T-helper 2 cell treated with Interferon-gamma antibody and Interleukin-4, amounts not matched to agents 5 μg/mL and 100 μg/mL, for 36 hours (primary cell): ENCODE measurements around the gene RSPH4A.
A peak's percentile ranks its signal among the peaks of the same experiment; 100 is the strongest.
"Not testable (repeated sequence)": the region's sequence is repeated elsewhere in the genome, so short reads cannot be mapped to it uniquely, and the experiment has no call there.

Experiments
- DNase-seq: peaks from one replicate; pipeline ENCODE4 v3.0.0; 2021; ENCODE audit warnings: low spot score
- H3K27ac Mint-ChIP-seq: one replicate; pipeline ENCODE4 v1.8.0; 2021; ENCODE audit warnings: mild to moderate bottlenecking, mixed read lengths
- H3K27me3 Mint-ChIP-seq: one replicate; pipeline ENCODE4 v1.8.0; 2021; ENCODE audit warnings: low read depth, mixed read lengths
- H3K36me3 Mint-ChIP-seq: one replicate; pipeline ENCODE4 v1.8.0; 2021; ENCODE audit warnings: low read depth, mixed read lengths
- H3K4me1 Mint-ChIP-seq: one replicate; pipeline ENCODE4 v1.8.0; 2021; ENCODE audit warnings: low read depth, mixed read lengths
- H3K4me3 Mint-ChIP-seq: one replicate; pipeline ENCODE4 v1.8.0; 2022; ENCODE audit warnings: mild to moderate bottlenecking, moderate library complexity, mixed read lengths
- H3K9me3 Mint-ChIP-seq: one replicate; pipeline ENCODE4 v1.8.0; 2021; ENCODE audit warnings: mixed read lengths

The RSPH4A gene

GRCh38 chr6:116595247-116595646, 21.0 kb upstream of the RSPH4A start:
- Mint-ChIP-seq H3K36me3 (peaks cover 25% of the 10 kb centered on the region), H3K4me3 (no peak overlapping the region), H3K27ac (no peak overlapping the region), H3K9me3 (no peaks in the 10 kb centered on the region), H3K27me3 (no peaks in the 10 kb centered on the region), H3K4me1 (no peaks in the 10 kb centered on the region)
- no peak for DNase-seq

GRCh38 chr6:116596815-116597214, 19.5 kb upstream of the RSPH4A start:
- no peak overlapping the region for H3K27ac Mint-ChIP-seq
- H3K4me3 Mint-ChIP-seq = no peak overlapping the region
- H3K27me3 Mint-ChIP-seq = no peaks in the 10 kb centered on the region
- peaks cover 24% of the 10 kb centered on the region for H3K36me3 Mint-ChIP-seq
- H3K9me3 Mint-ChIP-seq = no peaks in the 10 kb centered on the region
- no peak for DNase-seq
- H3K4me1 Mint-ChIP-seq = no peaks in the 10 kb centered on the region

- not testable (repeated sequence) for H3K27me3 Mint-ChIP-seq, H3K4me3 Mint-ChIP-seq, H3K36me3 Mint-ChIP-seq, H3K27ac Mint-ChIP-seq, H3K4me1 Mint-ChIP-seq, DNase-seq
- H3K9me3 Mint-ChIP-seq = peaks cover 13% of the 10 kb centered on the region
Observed at GRCh38 chr6:116603916-116604315, 12.4 kb upstream of the RSPH4A start.

- H3K27ac Mint-ChIP-seq, H3K4me1 Mint-ChIP-seq, H3K4me3 Mint-ChIP-seq, H3K27me3 Mint-ChIP-seq, DNase-seq, H3K36me3 Mint-ChIP-seq: not testable (repeated sequence)
- H3K9me3 Mint-ChIP-seq = peaks cover 13% of the 10 kb centered on the region
Observed at GRCh38 chr6:116604868-116605267, 11.4 kb upstream of the RSPH4A start.

GRCh38 chr6:116605935-116606334, 10.3 kb upstream of the RSPH4A start:
- Mint-ChIP-seq H3K36me3 (peaks cover 3% of the 10 kb centered on the region), H3K9me3 (peaks cover 13% of the 10 kb centered on the region)

GRCh38 chr6:116611056-116611455, 5.2 kb upstream of the RSPH4A start:
- Mint-ChIP-seq H3K4me1 (peaks cover 3% of the 10 kb centered on the region), H3K9me3 (no peaks in the 10 kb centered on the region), H3K27me3 (peaks cover 37% of the 10 kb centered on the region), H3K4me3 (no peak overlapping the region), H3K27ac (no peak overlapping the region), H3K36me3 (no peaks in the 10 kb centered on the region)
- no peak for DNase-seq

More at GRCh38 chr6:116605935-116606334, 10.3 kb upstream of the RSPH4A start:
- Mint-ChIP-seq H3K4me3 (no peak overlapping the region), H3K27me3 (peaks cover 7% of the 10 kb centered on the region), H3K4me1 (no peaks in the 10 kb centered on the region), H3K27ac (no peak overlapping the region)
- no peak for DNase-seq

- peaks cover 16% of the 10 kb centered on the region for H3K4me1 Mint-ChIP-seq
- H3K27me3 Mint-ChIP-seq = peaks cover 50% of the 10 kb centered on the region
- H3K36me3 Mint-ChIP-seq = no peaks in the 10 kb centered on the region
- no peaks in the 10 kb centered on the region for H3K9me3 Mint-ChIP-seq
- peak overlapping the region; percentile 92 for H3K4me3 Mint-ChIP-seq
- H3K27ac Mint-ChIP-seq = no peak overlapping the region
- DNase-seq = no peak
Observed at GRCh38 chr6:116616737-116617053, 416 bp downstream of the RSPH4A start.

- Mint-ChIP-seq H3K27ac (no peak overlapping the region), H3K27me3 (peaks cover 5% of the 10 kb centered on the region)
- no peak for DNase-seq
Observed at GRCh38 chr6:116624036-116624805, 7.9 kb downstream of the RSPH4A start.

GRCh38 chr6:116625872-116626271, 9.6 kb downstream of the RSPH4A start:
- H3K27me3 Mint-ChIP-seq = peaks cover 5% of the 10 kb centered on the region
- no peaks in the 10 kb centered on the region for H3K9me3 Mint-ChIP-seq
- H3K27ac Mint-ChIP-seq = no peak overlapping the region
- no peaks in the 10 kb centered on the region for H3K4me1 Mint-ChIP-seq
- no peak for DNase-seq
- no peak overlapping the region for H3K4me3 Mint-ChIP-seq
- no peaks in the 10 kb centered on the region for H3K36me3 Mint-ChIP-seq

More at GRCh38 chr6:116624036-116624805, 7.9 kb downstream of the RSPH4A start:
- H3K36me3 Mint-ChIP-seq = no peaks in the 10 kb centered on the region
- no peaks in the 10 kb centered on the region for H3K4me1 Mint-ChIP-seq
- no peaks in the 10 kb centered on the region for H3K9me3 Mint-ChIP-seq
- no peak overlapping the region for H3K4me3 Mint-ChIP-seq

GRCh38 chr6:116629563-116629981, 13.3 kb downstream of the RSPH4A start:
- Mint-ChIP-seq H3K27ac (no peak overlapping the region), H3K27me3 (no peaks in the 10 kb centered on the region), H3K9me3 (no peaks in the 10 kb centered on the region), H3K4me1 (no peaks in the 10 kb centered on the region), H3K36me3 (peaks cover 9% of the 10 kb centered on the region), H3K4me3 (no peak overlapping the region)
- no peak for DNase-seq

- no peaks in the 10 kb centered on the region for H3K9me3 Mint-ChIP-seq
- no peak overlapping the region for H3K27ac Mint-ChIP-seq
- no peak overlapping the region for H3K4me3 Mint-ChIP-seq
- H3K36me3 Mint-ChIP-seq = peaks cover 15% of the 10 kb centered on the region
- H3K4me1 Mint-ChIP-seq = peaks cover 2% of the 10 kb centered on the region
- no peak for DNase-seq
- no peaks in the 10 kb centered on the region for H3K27me3 Mint-ChIP-seq
Observed at GRCh38 chr6:116631379-116631990, 15.2 kb downstream of the RSPH4A start.

GRCh38 chr6:116633685-116634084, 17.4 kb downstream of the RSPH4A start:
- DNase-seq = no peak
- Mint-ChIP-seq H3K36me3 (peaks cover 22% of the 10 kb centered on the region), H3K4me3 (no peak overlapping the region), H3K27ac (no peak overlapping the region), H3K9me3 (no peaks in the 10 kb centered on the region), H3K4me1 (peaks cover 2% of the 10 kb centered on the region), H3K27me3 (no peaks in the 10 kb centered on the region)

- H3K27me3 Mint-ChIP-seq = no peaks in the 10 kb centered on the region
- H3K4me3 Mint-ChIP-seq = no peak overlapping the region
- H3K27ac Mint-ChIP-seq = no peak overlapping the region
- H3K4me1 Mint-ChIP-seq = peaks cover 12% of the 10 kb centered on the region
- peaks cover 35% of the 10 kb centered on the region for H3K36me3 Mint-ChIP-seq
- no peaks in the 10 kb centered on the region for H3K9me3 Mint-ChIP-seq
- DNase-seq = no peak
Observed at GRCh38 chr6:116648156-116648555, 31.9 kb downstream of the RSPH4A start.

GRCh38 chr6:116649129-116649528, 32.9 kb downstream of the RSPH4A start:
- peaks cover 28% of the 10 kb centered on the region for H3K36me3 Mint-ChIP-seq
- no peak overlapping the region for H3K27ac Mint-ChIP-seq
- DNase-seq = no peak
- no peak overlapping the region for H3K4me3 Mint-ChIP-seq
- H3K4me1 Mint-ChIP-seq = peaks cover 12% of the 10 kb centered on the region
- H3K9me3 Mint-ChIP-seq = no peaks in the 10 kb centered on the region
- H3K27me3 Mint-ChIP-seq = no peaks in the 10 kb centered on the region
